HTERT RPE-1 (cell line): ENCODE measurements around the gene GRAMD2B.
"Not testable (repeated sequence)": the region's sequence is repeated elsewhere in the genome, so short reads cannot be mapped to it uniquely, and the experiment has no call there.

Experiments
- in situ Hi-C: fragments of 300-500 bp; cut with MboI; formaldehyde crosslinking; loops from 4 replicates; pipeline ENCODE4 v1.14.3; 2020; ENCODE audit warnings: low sequenced_read_pairs

The GRAMD2B gene

DNA sequence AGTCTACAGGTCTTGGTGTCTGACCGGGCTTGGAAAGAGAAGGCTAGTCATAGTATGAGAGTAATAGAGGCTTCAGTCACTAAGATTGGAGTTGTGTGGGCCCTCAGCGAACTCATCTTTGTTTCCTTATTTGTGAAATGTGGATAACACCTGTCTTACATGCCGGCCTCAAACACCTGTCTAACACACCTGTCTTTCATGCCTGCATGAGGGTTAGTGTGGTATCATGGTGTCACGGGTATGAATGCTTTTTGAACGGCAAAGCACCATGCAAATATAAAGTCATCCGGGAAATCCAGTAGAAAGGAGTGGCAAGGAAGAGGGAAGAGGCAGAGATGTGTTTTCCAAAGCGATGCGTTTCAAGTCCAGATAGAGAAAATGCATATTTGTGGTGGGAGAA is 25.5 kb downstream of the GRAMD2B start:
- in situ Hi-C loops, result no loop called here

DNA sequence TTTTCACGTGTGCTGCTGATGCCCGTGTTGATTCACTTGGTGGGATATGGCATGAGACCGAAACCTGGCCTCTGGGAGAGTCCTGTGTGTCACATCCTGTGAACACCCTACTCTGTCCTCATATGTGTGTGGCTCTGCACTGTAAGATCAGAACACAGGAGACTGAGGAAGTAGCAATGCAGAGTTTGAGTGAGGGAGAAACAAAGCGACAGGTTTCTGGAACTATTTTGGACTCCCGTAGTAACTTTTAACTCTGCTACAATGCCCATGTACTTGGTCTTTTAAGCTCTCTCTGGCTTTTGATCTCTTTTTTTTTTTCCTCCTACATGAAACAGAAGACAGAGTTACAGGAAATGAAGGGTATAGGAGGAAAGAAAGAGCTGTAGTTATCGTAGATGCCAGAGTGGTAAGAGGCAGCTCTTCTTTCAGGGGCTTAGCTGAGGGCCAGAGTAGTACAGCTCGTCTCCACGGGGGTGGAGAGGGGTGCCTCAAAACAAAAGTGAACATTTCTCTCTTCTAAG is 26.6 kb downstream of the GRAMD2B start:
- in situ Hi-C loops, result no loop called here

DNA sequence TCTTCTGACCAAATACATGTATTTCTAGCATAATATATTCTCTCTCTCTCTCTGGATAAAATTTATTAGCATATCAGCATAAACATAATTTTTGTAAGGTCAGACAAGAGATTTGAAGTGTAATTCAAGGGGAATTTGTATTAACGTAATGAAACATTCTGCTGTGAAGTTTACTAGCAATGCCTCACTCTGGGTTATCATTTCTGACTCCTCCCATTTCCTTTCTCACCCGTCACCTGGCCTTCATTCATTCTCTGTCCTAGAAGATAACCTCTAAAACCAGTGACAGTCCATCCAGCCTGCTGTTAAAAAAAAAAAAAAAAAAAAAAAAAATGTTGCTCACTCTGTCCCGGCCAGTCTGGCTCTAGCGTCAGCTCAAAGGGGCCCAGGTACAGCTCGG is 27.1 kb downstream of the GRAMD2B start:
- in situ Hi-C loops, result no loop called here

DNA sequence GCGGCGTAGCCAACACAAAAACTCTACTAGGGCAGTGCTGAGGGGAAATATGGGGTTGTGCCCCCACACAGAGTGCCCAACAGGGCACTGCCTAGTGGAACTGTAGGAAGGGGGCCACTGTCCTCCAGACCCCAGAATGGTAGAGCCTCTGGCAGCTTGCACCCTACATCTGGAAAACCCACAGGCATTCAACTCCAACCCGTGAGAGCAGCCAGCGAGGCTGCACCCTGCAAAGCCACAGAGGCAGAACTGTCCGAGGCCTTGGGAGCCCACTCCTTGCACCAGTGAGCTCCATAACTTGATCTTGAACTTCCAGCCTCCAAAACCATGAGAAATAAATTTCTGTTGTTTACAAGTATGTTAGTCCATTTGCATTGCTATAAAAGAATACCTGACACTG is 27.7 kb downstream of the GRAMD2B start:
- in situ Hi-C loops, result no loop called here

DNA sequence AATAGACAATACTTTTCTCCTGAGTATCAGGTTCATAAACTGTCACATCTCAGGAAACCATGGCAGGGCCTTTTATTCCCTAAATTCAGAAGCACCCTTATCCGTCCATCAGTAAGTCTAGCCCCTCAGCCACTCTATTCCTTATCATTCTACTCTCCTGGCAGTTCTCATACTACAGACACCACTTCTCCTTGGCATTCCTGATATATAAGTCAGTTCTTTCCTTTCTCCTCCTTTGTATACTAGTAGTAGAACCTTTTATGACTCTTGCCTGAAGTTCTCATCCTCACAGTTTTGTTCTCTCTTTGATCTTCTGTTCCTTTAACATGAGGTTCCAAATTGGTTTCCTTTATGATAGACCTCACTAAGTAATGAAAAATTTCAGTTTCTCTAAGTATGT is 29.3 kb downstream of the GRAMD2B start:
- in situ Hi-C loops, result no loop called here

DNA sequence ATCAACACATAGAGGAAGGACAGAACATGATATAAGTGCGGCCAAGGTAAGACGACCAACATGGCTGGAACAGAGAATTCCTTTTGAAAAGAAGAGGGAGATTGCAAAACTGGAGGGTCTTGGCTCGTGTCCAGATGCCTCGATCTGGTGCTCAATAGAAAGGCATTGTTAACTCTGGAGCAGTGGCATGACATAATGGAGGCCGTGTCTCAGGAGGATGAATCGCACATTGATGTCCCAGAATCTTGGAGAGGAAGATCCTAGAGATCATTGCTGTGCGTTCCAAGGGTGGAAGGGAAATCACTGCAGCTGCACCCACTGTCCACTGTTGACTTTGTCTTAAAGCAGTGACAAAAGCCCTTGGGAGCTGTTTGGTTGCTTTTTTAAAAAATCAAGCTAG is 30.9 kb downstream of the GRAMD2B start:
- in situ Hi-C loops, result no loop called here

DNA sequence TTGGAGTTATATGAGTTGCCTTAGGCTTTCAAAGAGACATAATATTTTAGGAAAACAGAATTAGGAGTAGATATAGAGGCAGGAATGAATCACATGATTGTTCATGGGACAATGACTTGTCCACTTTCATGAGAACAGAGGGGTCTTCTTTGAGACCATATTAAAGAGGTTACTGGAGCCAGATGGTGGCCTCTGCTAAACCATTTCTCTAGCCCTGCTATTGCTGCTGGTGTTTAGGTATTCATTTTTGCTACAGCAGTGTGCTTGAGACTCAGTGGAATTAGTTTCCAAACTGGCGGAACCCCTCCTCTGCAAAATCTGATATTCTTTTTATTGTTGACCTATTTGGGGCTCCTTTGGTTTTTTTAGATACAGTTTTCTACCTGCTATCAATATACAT is 31.3 kb downstream of the GRAMD2B start:
- in situ Hi-C loops, result no loop called here

DNA sequence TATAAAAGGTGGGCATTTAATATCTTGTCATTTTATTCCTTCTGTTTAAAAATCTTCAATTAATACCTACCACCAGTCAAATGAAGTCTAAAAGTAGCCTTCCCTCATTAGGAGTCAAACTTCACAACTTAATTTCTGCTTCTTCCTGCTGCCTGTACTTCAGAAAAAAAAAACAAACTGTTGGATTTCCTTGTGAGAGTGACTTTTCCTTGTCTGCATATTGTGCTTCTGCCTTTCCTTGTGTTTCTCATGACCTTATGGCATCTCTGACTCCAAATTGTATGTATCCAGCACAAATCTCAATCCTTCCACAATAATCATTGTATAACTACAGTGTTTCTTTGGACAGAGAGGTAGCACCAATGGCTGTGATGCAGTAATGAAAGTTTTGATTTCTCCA is 32.1 kb downstream of the GRAMD2B start:
- in situ Hi-C loops, result no loop called here

DNA sequence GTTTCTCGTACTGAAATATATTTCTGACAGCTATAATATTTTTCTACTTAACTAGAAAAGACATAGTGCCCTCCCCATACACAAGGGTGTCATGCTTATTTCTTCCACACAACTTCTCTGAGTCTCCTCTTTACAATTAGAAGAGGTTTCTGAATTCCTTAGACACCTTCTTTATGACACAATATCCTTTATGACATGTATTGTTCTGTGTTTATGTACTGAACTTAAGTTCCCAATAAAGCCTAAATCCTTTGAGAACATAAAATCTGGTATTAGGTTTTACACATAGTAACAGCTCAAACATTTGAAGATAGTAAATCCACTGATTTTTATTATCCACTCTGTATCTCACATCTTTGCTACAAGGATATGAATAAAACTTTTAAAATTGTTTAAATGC is 32.5 kb downstream of the GRAMD2B start:
- in situ Hi-C loops, result no loop called here

DNA sequence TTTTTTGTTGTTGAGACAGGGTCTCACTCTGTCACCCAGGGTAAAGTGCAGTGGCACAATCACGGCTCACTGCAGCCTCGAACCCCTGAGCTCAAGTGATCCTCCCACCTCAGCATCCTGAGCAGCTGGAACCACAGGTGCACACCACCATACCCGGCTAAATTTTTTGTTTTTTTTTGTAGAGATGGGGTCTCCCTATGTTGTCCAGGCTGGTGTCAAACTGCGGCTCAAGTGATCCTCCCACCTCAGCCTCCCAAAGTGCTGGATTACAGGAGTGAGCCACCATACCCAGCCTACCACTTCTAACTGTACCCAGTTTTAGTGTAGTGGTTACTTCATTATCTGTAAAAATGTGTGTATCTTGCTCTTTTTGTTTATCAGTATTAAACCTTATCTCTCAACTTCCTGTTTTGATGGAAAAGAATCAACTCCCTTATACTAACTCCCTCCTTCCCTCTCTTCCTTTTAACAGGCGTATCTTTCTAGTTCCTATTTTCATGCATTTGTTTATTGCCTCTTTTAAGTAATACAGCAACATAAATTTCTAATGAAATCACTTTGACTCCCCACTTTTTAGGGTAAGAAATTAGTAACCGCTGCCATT is 33.1 kb downstream of the GRAMD2B start:
- in situ Hi-C loops, result no loop called here

DNA sequence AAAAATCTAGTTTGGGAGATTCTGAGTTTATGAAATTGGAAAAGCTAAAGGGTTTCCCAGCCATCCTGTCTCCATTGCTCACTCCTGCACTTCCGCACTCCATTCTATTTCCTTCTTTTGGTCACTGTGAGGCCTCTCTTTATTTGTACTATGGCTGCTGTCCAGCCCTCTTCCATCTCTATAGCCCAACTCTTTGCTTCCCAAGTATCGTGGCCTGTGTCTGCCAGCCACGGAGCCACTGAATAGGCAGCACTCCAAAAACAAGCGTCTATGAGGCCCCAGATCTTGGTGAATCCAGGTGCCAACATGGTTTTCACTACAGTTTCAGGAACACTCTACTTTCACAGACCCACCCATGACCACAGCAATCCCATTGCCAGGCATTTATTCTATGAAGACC is 37.2 kb downstream of the GRAMD2B start:
- in situ Hi-C loops, result no loop called here

DNA sequence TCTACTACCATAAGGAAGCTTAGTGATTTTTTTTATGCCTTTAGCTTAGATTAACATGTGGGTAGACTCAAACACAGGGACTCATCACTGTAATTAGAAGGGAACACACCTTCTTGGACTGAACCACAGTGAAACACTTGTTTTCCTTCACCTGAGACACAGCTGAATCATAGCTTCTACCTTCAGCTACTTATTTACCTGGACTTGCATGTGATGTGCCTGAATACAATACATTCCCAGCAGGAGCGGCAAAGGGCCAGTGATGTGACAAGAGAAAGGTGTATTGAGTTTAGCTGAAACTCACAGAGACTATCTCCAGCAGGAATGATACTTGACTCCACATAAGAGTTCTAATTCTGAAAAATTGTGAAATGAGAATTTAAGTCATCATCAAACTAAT is 37.8 kb downstream of the GRAMD2B start:
- in situ Hi-C loops, result no loop called here

DNA sequence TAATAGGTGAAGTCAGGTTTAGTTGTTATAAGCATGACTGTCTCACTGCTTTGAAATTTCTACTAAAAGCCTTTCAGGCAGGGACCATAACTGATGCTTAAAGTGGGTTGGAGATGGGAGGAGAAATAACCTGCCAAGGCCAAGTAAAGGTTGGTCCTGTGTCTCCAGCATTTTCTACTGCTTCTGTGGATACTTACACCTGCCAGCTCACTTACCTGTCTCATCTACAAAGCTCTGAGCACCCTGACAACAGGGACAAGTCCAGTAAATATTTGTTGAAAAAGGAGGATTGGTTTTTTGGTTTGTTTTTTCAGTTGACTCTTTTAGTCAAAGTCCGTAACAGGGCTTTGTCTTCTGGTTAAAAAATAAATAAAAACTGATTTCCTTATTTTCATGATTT is 38.6 kb downstream of the GRAMD2B start:
- in situ Hi-C loops, result no loop called here

DNA sequence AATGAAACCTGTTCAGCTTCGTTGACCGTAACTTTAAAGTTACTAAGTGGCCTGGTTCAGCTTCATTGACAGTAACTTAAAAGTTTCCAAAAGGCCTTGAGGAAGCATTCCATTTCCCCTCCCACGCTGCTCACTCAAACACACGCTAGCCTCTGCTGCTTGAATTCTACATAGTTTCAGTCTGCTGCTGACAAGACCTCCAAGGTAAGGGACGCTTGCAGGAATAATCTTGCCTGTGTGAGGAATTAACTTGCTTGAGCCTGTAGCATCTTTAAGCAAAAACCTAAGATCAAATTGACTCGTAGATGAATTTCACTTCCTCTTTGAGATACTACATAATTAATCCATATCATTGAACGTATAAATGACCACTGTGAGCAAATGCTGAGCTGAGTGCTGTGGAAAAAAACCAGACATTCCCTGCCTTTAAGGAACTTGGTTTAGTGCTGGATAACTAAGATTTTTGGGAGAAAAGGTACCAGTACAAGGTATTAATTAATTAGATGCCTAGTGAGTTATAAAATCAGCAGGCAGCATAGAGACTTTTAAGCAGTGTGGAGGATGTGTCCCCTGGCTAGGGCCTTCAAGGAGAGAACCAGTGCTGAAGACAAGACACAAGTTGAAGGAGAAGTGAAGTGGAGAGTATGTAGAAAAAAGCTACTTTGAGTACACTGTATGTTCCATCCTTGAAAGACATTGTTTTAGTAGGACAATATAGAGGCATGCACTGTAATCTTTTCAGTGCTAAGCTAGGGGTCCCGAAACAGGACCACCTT is 39.2 kb downstream of the GRAMD2B start:
- in situ Hi-C loops, result no loop called here

DNA sequence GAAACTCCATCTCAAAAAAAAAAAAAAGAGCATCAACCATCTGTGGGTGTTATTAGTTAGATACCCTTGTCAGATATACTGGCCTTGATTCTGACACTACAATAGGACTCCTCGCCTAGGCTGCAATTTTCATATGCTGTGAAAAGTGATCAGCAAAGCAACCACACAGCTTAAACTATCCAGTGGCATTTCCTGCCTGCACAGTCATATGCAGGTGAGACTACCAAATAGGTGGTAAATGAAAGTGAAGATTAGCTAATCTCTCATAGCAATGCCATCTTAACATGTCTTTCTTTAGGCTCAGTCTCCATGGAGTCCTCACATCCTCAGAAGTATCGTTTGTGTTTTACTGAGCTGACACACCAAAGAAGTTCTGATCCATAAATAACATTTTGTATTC is 40.8 kb downstream of the GRAMD2B start:
- in situ Hi-C loops, result no loop called here

DNA sequence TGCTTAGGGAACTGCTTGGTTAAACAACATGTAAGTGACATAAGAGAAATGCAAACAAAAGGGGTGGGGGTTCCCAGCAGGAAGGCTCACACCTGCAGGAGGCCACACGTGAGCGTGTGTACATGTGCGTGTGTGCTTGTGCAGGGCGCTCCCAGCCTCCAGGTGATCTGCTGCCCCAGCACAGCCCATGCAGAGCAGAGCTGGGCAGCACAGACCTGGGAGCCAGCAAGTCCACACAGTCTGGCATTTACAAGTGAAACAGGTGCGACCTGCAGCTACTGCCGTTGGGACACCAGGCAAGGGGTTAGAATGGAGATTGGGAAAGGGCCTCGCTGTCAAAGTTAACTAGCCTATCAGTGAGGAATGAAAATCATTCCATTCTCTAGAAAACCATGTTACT is 41.8 kb downstream of the GRAMD2B start:
- in situ Hi-C loops, result no loop called here

DNA sequence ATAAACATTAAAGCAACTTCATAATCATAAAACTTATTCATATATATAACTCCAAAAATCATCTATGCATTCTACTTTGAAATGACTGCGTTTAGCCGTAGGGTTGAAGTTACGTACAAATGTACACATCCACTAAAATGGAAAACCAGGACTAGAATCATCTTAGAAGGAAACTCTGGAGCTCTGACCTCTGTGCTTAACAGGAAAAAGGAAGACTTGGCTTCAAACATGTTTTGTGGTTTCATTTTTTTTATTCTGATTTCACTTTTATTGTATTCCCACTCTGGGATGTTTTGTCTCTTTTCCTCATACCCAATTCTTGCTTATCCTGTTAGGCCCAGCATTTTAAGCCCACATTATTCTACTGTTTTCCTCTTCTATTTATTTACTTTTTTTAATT is 44.9 kb downstream of the GRAMD2B start:
- in situ Hi-C loops, result no loop called here

DNA sequence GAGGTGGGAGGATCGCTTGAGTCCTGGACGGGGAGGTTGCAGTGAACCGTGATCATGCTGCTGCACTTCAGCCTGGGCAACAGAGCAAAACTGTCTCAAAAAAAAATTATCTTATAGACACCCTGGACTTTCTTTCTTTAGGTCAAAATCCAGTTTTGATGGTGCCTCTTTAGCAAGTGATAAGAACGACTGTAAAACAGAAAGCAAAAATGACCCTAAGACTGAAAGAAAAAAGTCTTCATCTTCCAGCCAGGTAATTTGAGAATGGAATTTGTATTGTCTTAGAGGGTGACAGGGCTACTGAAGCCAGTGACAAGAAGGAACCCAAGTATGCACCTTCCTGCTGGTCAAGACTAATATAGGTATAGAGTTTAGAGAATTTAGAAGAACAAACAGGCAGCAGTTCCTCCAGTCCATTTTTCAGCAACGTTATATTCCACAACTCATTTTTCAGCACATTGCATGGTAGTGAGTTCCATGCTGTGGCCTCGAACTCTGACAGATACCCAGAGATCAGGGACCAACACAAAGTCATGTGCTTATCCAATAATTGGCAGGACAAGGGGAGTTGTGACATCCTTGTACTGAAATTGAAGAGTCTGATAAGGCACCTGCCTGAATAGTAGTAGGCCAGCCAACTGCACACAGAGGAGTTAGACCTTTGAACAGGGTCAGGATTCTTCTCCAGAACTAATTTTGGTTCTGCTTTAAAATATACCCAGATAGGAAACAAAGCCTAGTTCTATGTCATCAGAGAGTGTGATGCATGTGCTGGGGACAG is 46.5 kb downstream of the GRAMD2B start:
- in situ Hi-C loops, result no loop called here

DNA sequence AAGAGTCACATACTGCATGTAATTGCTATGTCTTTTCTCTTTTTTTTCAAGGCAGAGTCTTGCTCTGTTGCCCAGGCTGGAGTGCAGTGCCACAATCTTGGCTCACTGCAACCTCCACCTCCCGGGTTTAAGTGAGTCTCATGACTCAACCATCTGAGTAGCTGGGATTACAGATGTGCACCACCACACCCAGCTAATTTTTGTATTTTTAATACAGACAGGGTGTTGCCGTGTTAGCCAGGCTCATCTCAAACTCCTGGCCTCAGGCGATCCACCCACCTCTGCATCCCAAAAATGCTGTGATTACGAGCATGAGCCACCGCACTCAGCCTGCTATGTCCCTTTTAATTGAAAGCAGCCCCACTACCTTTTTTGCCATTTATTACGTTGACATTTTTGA is 47.3 kb downstream of the GRAMD2B start:
- in situ Hi-C loops, result not testable (repeated sequence)

DNA sequence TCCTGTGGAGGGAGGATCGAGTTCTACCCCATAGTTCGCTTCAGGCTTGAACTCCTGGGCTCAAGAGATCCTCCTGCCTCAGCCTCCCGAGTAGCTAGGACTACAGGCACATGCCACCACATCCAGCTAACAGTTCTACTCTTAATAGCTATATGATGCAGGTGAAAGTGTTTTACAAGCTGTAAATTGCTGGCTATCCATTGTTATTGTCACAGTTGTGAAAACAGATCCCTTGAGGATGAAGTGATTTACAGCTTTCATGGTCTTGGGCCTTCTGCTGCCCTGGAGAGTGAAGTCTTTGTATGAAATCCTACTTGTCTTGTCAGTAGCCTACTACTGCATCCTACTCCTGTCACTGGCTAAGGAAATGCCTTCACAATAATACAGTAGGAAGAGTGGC is 48.0 kb downstream of the GRAMD2B start:
- in situ Hi-C loops, result no loop called here

DNA sequence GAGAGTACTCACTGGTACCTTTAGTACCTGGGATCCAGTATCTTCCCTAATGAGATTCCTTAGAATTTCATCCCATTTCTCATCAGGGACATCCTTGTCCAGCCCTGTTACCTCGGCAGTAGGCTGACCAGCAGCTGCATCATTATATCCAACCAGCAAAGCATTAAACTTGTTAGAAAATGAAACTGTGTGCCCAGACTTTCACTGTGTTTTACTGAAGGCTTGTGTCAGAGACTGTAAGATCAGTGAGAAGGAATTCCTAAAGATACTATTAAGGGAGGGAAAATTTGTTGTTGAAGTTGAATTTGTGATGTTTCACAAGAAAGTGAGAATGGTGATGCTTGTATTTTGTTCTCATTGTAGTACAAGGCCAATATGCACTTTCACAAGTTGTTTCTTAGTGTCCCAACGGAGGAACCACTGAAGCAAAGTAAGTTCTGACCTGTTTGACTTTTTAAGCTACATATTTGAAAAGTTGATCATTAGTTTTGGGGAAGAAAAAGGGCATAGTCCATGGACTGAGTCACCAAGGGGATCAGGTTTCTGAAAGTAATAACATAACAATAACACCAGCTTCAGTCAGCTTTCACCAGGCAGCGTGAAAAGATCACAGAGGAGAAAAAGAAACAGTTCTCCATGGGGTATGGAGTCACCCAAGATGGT is 48.8 kb downstream of the GRAMD2B start:
- in situ Hi-C loops, result no loop called here
